T-helper 22 cell (primary cell): ENCODE measurements around the gene CALB2.

Experiments used
- DNase-seq: peaks from one replicate; pipeline ENCODE4 v3.0.0-alpha.2; 2020; ENCODE audit warnings: low read depth

The CALB2 gene

DNA sequence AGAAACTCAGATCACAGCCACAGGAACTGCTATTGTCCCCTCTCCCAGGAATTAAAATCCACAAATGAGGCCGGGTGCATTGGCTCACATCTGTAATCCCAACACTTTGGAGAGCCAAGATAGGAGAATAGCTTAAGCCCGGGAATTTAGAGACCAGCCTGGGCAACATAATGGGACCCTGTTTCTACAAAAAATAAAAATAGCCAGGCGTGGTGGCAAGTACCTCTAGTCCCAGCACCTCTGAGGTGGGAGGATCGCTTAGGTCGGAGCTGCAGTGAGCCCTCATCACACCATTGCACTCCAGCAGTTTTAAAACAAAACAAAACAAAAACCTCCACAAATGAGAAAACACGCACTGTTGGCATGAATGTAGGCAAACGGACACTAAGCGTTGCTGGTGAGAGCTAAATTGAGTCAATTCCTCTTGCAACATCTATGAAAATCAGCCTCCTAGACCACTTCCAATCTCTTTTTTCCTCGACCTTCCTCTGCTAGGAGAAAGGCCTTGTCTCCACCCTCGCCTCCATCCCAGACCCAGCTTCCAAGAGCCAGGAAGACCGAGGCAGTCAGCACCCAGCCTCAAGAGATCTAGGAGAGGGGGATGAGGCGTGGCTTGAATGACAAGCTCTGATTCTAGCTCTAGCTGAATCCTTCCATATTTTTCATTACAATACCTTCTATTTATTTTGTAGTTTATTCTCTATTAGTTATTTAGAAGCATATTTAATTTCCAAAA is 68.5 kb downstream of the CALB2 start:
- no peak for DNase-seq

DNA sequence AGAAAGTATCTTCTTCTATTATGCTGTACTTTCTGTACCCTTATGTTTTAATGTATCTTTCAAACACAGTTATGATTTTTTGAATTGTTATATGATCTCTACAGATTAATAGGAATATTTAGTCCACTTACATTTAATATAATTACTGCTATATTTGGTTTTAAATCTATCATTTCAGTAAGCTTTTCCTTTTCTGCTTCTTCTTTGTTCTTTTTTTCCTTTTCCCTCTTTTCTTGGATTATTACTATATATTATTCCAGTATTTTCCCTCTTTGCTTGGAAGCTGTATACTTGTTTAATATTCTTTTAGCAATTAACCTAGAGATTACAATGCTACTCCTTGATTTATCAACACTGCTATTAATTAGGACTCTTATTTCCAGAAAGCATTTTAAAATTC is 69.9 kb downstream of the CALB2 start:
- no peak for DNase-seq

DNA sequence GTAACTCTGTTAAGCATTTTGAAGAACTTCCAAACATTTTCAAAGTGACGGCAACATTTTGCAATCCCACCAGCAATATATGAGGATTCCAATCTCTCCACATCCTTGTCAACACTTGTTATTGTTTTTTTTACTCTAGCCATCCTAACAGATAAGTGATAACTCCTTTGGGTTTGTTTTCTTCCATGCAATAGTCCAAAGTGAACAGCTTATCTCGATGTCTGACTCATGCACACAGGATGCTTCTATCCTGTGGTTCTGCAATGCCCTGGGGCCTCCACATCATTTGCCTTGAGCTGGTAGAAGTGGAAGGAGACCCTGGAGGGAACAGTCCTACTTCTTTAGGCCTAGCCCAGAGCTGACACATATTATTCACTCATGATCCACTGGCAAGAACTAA is 70.4 kb downstream of the CALB2 start:
- DNase-seq: no peak

DNA sequence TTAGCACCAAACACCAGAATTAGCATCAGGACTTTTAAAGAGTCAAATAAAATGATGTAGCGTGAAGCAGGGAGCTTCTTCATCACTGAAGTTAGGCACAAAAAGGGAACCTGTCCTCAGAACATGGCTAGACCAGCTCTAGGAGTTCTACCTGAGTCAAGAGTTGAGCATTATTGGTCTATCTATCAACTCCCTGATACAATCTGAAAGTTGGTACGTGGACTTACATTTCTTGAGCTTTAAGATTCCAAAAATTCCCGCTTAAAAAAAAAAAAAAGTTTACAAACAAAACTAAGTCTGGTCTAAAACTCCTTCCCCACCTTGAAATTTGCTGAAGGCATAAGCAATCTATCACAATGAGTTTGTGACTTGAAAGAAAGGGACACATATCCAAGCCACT is 71.1 kb downstream of the CALB2 start:
- no peak for DNase-seq

DNA sequence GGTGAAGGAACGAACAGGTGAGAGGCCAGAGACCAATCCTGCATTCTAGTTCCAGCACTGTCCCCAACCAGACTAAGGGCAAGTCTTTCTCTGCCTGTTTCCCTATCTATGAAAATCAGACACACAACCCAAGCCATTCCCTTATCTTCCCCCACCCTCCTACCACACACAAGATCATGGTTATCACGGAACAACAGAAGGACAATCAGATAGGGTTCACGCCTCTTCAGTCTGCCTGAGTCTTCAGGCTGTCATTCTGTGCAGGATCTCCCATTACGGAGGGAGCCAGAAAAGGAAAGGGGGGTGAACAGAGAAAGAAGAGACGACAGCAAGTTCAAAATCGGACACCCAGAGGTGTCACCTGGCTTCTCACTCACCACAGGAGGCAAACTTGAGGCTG is 72.2 kb downstream of the CALB2 start:
- no peak for DNase-seq

DNA sequence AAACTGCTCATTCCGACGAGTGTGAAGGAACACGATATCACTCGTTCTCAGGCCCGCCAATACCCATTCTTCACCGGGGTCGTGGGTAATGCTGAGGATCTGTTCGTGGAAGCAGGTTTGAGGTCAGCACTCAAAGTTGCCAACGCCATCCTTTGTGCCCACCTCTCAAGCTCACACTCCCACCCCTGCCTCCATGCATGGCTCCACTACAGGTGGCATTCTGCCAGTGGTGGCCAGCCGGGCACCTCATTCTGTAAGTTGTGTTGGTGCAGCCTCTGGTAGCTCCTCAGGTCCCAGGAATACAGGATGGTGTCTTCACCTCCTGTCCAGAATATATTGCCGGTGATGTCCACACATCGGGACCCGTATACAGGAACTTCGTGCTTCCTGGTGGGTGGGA is 72.7 kb downstream of the CALB2 start:
- DNase-seq: no peak

DNA sequence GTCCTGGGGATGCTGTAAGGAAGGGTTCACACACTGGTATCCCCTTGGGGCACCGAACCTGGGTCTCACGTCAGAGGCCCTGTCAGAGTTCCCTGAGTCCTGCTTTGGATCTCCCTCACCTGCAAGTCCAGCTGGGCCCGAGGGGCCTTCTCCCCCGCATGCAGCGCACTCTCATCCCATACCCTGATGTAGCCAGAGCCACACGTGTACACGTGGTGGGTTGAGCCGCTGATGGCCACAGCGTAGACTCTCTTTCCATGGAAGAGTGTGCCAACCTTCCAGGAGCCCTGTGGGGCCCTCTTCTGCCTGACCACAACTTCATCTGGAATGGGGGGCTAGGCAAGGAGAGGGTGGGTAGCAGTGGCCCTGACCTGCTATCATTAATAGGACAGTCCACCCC is 73.5 kb downstream of the CALB2 start:
- DNase-seq: no peak

DNA sequence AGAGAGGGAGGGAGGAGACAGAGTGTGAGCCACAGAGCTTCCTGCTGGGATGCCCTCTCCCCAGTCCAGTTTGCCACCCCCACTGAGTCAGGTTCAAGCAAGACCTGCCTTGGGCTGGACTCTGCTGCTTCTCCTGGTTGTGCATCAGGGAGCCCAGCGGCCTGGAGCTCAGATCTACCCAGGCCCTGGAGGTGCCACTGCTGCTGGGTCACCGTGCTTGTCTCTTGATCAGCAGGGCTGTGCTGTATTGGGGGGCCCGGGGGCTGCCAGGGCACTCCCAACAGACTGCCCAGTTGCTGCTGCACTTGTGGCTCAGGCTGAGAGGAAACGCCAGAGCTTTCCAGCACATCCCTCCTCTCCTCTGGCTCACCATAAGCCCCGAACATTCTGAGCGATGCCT is 74.4 kb downstream of the CALB2 start:
- no peak for DNase-seq

DNA sequence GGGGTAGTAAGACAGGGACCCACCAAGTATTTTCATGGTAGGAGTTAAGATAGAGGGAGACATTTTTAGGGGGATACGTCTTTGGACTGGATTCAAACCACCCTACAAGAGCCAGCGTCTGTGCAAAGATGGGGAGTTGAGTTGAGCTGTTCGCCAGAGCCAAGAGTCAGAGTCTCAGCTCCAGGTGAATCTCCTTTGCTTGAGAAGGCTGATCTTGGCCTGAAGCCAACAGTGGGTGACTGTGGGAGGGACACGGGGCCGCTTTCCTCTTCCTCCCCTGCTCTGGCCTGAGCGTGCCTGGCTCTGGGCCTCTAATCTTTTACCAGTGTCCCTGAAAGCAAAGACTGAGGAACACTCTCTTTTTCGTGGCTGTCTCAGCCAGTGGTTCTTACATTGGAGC is 78.0 kb downstream of the CALB2 start:
- DNase-seq: no peak

DNA sequence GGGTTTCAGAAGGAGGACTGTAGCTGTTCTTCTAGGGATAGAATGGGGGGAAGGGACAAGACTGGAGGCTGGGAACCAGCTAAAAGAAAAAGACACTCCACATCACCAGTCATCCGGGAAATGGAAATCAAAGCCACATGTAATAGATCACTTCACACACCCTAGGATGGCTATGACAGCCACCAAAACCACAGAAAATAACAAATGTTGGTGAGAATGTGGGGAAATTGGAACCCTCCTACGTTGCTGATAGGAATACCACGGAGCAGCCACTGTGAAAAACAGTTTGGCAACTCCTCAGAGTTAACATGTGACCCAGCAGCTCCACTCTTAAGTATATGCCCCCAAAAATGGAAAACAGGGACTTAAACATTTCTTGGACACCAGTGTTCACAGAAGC is 81.0 kb downstream of the CALB2 start:
- DNase-seq: no peak
